HuH-7.5 (cell line): Measurements from ENCODE around the gene NOP9.
A peak's percentile ranks its signal among the peaks of the same experiment; 100 is the strongest.
"Not testable (repeated sequence)": the region's sequence is repeated elsewhere in the genome, so short reads cannot be mapped to it uniquely, and the experiment has no call there.

Source experiments
- DNase-seq: peaks from one replicate; pipeline ENCODE4 v3.0.0; 2011; ENCODE audit warnings: low spot score

Gene NOP9

GRCh38 chr14:24325963-24326362, 26.3 kb downstream of the NOP9 start:
- no peak for DNase-seq

GRCh38 chr14:24327303-24327702, 27.7 kb downstream of the NOP9 start:
- no peak for DNase-seq

- DNase-seq, result not testable (repeated sequence)
Measured at GRCh38 chr14:24327914-24328313, 28.3 kb downstream of the NOP9 start.

- no peak for DNase-seq
Measured at GRCh38 chr14:24329073-24329663, 29.5 kb downstream of the NOP9 start.

GRCh38 chr14:24329736-24330135, 30.1 kb downstream of the NOP9 start:
- DNase-seq, result no peak

GRCh38 chr14:24330973-24331674, 31.5 kb downstream of the NOP9 start:
- no peak for DNase-seq

- no peak for DNase-seq
Measured at GRCh38 chr14:24331731-24332267, 32.1 kb downstream of the NOP9 start.

GRCh38 chr14:24332268-24332993, 32.8 kb downstream of the NOP9 start:
- DNase-seq, result peak; percentile 95

GRCh38 chr14:24334431-24335291, 35.0 kb downstream of the NOP9 start, which contains the start of gene ADCY4:
TSS of gene ADCY4 (minus strand) at chr14:24335071. CDS start at chr14:24334652, 419 bp downstream.
- DNase-seq, result no peak

- no peak for DNase-seq
Measured at GRCh38 chr14:24335461-24336171, 36.0 kb downstream of the NOP9 start.

- DNase-seq, result no peak
Measured at GRCh38 chr14:24337144-24337823, 37.6 kb downstream of the NOP9 start.

- no peak for DNase-seq
Measured at GRCh38 chr14:24337824-24338175, 38.1 kb downstream of the NOP9 start.

- DNase-seq, result no peak
Measured at GRCh38 chr14:24338843-24339242, 39.2 kb downstream of the NOP9 start.

- no peak for DNase-seq
Measured at GRCh38 chr14:24339284-24340151, 39.9 kb downstream of the NOP9 start, which contains the start of gene RIPK3. TSS of gene RIPK3 (minus strand) at chr14:24339991. CDS start at chr14:24339826, 165 bp downstream.

- DNase-seq, result no peak
Measured at GRCh38 chr14:24340606-24341005, 41.0 kb downstream of the NOP9 start.

GRCh38 chr14:24342889-24343288, 43.2 kb downstream of the NOP9 start:
- DNase-seq, result no peak

GRCh38 chr14:24343795-24344660, 44.4 kb downstream of the NOP9 start:
- DNase-seq, result no peak

GRCh38 chr14:24347134-24347533, 47.5 kb downstream of the NOP9 start:
- DNase-seq, result no peak

GRCh38 chr14:24348186-24348585, 48.5 kb downstream of the NOP9 start:
- no peak for DNase-seq
